Measurements from ENCODE around the gene TEX13B. TPM values are rescaled to one million over a fixed set of nuclear protein-coding genes. Genes with fewer than 3 reads are reported as not detected.

The TEX13B gene, protein sequence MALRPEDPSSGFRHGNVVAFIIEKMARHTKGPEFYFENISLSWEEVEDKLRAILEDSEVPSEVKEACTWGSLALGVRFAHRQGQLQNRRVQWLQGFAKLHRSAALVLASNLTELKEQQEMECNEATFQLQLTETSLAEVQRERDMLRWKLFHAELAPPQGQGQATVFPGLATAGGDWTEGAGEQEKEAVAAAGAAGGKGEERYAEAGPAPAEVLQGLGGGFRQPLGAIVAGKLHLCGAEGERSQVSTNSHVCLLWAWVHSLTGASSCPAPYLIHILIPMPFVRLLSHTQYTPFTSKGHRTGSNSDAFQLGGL
- total RNA-seq = not detected

- H3K36me3 ChIP-seq = no peaks in the 10 kb centered on the region
- H3K4me3 ChIP-seq = no peak within 1 kb of the TSS
- no peak for DNase-seq (ENCODE audit: low spot score in 2 of 2)
- TF ChIP-seq POLR2AphosphoS5 (IDR thresholded peaks at IDR 0.05) = no peak
- TF ChIP-seq EP300 (IDR thresholded peaks at IDR 0.05) = no peak
- TF ChIP-seq, protein P1, sequence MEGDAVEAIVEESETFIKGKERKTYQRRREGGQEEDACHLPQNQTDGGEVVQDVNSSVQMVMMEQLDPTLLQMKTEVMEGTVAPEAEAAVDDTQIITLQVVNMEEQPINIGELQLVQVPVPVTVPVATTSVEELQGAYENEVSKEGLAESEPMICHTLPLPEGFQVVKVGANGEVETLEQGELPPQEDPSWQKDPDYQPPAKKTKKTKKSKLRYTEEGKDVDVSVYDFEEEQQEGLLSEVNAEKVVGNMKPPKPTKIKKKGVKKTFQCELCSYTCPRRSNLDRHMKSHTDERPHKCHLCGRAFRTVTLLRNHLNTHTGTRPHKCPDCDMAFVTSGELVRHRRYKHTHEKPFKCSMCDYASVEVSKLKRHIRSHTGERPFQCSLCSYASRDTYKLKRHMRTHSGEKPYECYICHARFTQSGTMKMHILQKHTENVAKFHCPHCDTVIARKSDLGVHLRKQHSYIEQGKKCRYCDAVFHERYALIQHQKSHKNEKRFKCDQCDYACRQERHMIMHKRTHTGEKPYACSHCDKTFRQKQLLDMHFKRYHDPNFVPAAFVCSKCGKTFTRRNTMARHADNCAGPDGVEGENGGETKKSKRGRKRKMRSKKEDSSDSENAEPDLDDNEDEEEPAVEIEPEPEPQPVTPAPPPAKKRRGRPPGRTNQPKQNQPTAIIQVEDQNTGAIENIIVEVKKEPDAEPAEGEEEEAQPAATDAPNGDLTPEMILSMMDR (IDR thresholded peaks at IDR 0.05) = no peak
- H3K4me1 ChIP-seq = no peaks in the 10 kb centered on the region
- no peak within 1 kb of the TSS for H3K27ac ChIP-seq
- H3K9me3 ChIP-seq = no peaks in the 10 kb centered on the region
- 82% methylated on average over 6 of the region's 6 CpGs for WGBS
- no peaks in the 10 kb centered on the region for H3K27me3 ChIP-seq
Observed at GRCh38 chrX:107982356-107982755, at the start of gene TEX13B. Gene TEX13B (minus strand): TSS chrX:107982370. CDS start chrX:107982127, 243 bp downstream.

DNA sequence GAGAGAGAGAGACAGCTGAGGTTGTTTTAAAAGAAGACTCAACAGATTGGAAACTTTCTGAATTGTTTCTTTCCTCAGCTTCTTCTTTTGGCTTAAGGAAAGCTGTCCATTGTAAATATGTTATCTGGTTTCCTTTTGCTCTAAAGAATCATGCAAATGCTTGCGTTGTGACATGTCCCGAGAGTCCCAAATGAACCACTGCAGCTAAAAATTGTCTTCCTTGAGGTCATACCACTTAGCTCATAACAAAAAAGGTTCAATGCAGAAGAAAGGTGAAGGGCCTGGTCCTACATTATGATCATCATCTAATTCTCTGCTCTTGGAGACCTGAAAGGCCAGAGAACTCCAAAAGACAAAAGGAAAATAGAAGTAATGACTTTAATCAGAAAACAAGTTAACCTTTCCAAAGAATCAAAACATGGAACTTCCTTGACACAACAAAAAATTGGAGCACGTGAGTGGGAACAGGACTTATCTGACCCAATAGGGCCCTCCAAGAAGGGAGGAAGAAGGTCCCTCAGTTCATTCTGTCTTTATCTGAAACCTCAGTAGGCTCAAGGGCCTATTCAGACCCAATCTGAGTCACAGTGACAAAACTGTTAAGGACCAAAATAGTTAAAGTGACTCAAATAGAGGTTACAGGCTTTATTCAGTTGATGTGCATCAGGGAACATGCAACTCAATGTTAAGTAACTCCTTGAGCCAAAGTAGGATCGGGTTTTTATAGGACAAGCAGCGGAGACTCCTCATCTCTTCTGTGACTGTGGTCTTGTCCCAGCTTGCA lies 48.0 kb upstream of the TEX13B start:
- no peak overlapping the region for H3K27ac ChIP-seq
- TF ChIP-seq POLR2AphosphoS5 (IDR thresholded peaks at IDR 0.05) = no peak
- TF ChIP-seq, protein P1 (IDR thresholded peaks at IDR 0.05) = no peak
- TF ChIP-seq EP300 (IDR thresholded peaks at IDR 0.05) = no peak
- no peak for TF ChIP-seq POLR2A (IDR thresholded peaks at IDR 0.05)
- 75% methylated on average over 5 of the region's 5 CpGs for WGBS
- no peaks in the 10 kb centered on the region for H3K9me3 ChIP-seq
- H3K4me3 ChIP-seq = no peak overlapping the region
- no peaks in the 10 kb centered on the region for H3K36me3 ChIP-seq
- no peaks in the 10 kb centered on the region for H3K27me3 ChIP-seq
- DNase-seq (ENCODE audit: low spot score in 2 of 2) = no peak
- no peaks in the 10 kb centered on the region for H3K4me1 ChIP-seq

GRCh38 chrX:108028854-108029253 lies 46.7 kb upstream of the TEX13B start:
- Histone ChIP-seq H3K36me3 (no peaks in the 10 kb centered on the region), H3K4me3 (no peak overlapping the region), H3K27me3 (no peaks in the 10 kb centered on the region), H3K27ac (no peak overlapping the region), H3K9me3 (no peaks in the 10 kb centered on the region), H3K4me1 (no peaks in the 10 kb centered on the region)
- 73% methylated on average over 1 of the region's 1 CpG for whole genome bisulfite sequencing
- DNase-seq (ENCODE audit: low spot score in 2 of 2) = no peak
- TF ChIP-seq EP300 (IDR thresholded peaks at IDR 0.05) (no peak), POLR2A (IDR thresholded peaks at IDR 0.05) (no peak)
- TF ChIP-seq, protein P1 (IDR thresholded peaks at IDR 0.05) = no peak

DNA sequence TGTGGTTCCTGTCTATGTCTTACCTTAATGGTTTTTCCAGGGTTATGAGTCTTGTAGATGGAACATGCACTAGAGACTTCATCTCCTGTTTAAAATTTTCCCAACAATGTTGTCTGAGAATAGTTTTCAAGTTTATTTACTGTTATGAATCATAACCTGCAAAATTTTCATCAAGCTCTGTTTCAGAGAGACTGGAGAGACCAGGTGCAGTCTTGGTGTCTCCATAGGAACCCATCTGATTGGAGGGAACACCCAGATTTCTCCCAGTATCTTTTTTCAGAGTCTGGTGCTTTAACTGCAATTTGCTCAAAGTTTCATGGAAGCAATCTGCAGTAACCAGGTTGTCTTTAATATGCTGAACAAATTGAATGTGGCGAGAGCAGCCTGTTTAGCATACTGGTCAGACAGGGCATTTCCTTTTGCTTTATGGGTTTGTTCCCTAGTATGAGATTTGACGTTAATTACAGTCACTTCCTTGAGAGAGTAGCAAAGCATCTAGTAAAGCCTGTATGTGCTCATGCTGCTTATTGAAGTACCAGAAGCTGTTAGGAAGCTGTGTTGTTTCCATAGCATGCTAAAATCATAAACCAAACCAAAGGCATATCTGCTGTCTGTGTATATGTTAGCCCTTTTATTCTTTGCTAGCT lies 43.9 kb upstream of the TEX13B start:
- no peak overlapping the region for H3K27ac ChIP-seq
- H3K36me3 ChIP-seq = no peaks in the 10 kb centered on the region
- no peak overlapping the region for H3K4me3 ChIP-seq
- H3K4me1 ChIP-seq = no peaks in the 10 kb centered on the region
- 65% methylated on average over 2 of the region's 2 CpGs for WGBS
- DNase-seq (ENCODE audit: low spot score in 2 of 2) = no peak
- TF ChIP-seq POLR2A (IDR thresholded peaks at IDR 0.05) (no peak), EP300 (IDR thresholded peaks at IDR 0.05) (no peak)
- H3K9me3 ChIP-seq = no peaks in the 10 kb centered on the region
- no peaks in the 10 kb centered on the region for H3K27me3 ChIP-seq

GRCh38 chrX:108025376-108025775 lies 43.2 kb upstream of the TEX13B start:
- Histone ChIP-seq H3K36me3 (no peaks in the 10 kb centered on the region), H3K27me3 (no peaks in the 10 kb centered on the region), H3K4me1 (no peaks in the 10 kb centered on the region), H3K9me3 (no peaks in the 10 kb centered on the region), H3K27ac (no peak overlapping the region), H3K4me3 (no peak overlapping the region)
- no peak for TF ChIP-seq EP300 (IDR thresholded peaks at IDR 0.05)
- TF ChIP-seq POLR2A (IDR thresholded peaks at IDR 0.05) = no peak
- TF ChIP-seq POLR2AphosphoS5 (IDR thresholded peaks at IDR 0.05) = no peak
- TF ChIP-seq, protein P1 (IDR thresholded peaks at IDR 0.05) = no peak
- 87% methylated on average over 1 of the region's 1 CpG for WGBS
- no peak for DNase-seq (ENCODE audit: low spot score in 2 of 2)

Data from suprapubic skin (tissue), 4 donors.